Right lobe of liver (tissue), 6 donors: ENCODE measurements around the gene BAIAP2. TPM values are rescaled to one million over a fixed set of nuclear protein-coding genes. Genes with fewer than 3 reads are reported as not detected.

ENCODE experiments used
- ATAC-seq, 4 donors: fragments of 200-7000 bp; cut with Tn5 transposase; one replicate each; pipeline ENCODE4 v1.9.1; 2020; ENCODE audit warnings: mild to moderate bottlenecking in 4 of 4, moderate library complexity in 4 of 4
- DNase-seq, 3 donors: peaks; one replicate each; pipeline ENCODE4 v3.0.0-alpha.2; 2020
- H3K27ac ChIP-seq, 3 donors: fragments of 200-600 bp; one replicate each; pipeline ENCODE4 v1.8.0; 2022
- H3K27me3 ChIP-seq, 2 donors: fragments of 200-600 bp; one replicate each; pipeline ENCODE4 v1.8.0; 2022
- H3K36me3 ChIP-seq, 4 donors: fragments of 200-600 bp; sonication (generic) in 1 of 4; one replicate each; pipeline versions ENCODE4 v1.5.1 to v1.8.0; 2017 to 2022; ENCODE audit warnings: control low read depth in 1 of 4
- H3K4me1 ChIP-seq, 4 donors: fragments of 200-600 bp; sonication (generic) in 1 of 4; one replicate each; pipeline versions ENCODE4 v1.5.1 to v1.8.0; 2017 to 2022; ENCODE audit warnings: control low read depth in 1 of 4
- H3K4me3 ChIP-seq, 3 donors: fragments of 200-600 bp; one replicate each; pipeline ENCODE4 v1.8.0; 2022
- H3K9me3 ChIP-seq, 4 donors: fragments of 200-600 bp; sonication (generic) in 1 of 4; one replicate each; pipeline versions ENCODE4 v1.5.1 to v1.8.0; 2017 to 2022; ENCODE audit warnings: control low read depth in 1 of 4
- POLR2A ChIP-seq: fragments of 450-650 bp; IDR thresholded peaks from one replicate; pipeline ENCODE4 v1.6.1; 2017; ENCODE audit warnings: antibody characterized with exemption, mild to moderate bottlenecking
- WGBS: methylation state at CpG from one replicate; pipeline ENCODE4 v1.1.6; 2018; ENCODE audit warnings: low coverage, low lambda C conversion rate; ENCODE audit not compliant: insufficient coverage; ENCODE audit errors: missing lambda C conversion rate; 5-methylcytosine and 5-hydroxymethylcytosine counted together
- intact Hi-C, 2 donors: fragments of 100-400 bp; cut with DNase I; formaldehyde crosslinking; loops; one replicate each; pipeline versions ENCODE4 v1.11.2 to v1.14.1; 2022
- total RNA-seq, 6 experiments: library from RNA; depleted of rRNA in 2 of 6; stranded (reverse); fragments of >200 nt in 2 of 6; fragmentation: NEBNext Ultra II Directional in 3 of 6; extraction: Animal tissue kit (Norgen Biotek cat#: 25700) in 3 of 6; gene quantifications; one replicate each; pipeline versions ENCODE4 v1.1.0 to v1.2.4, GENCODE V29; 2016 to 2023
- TF ChIP-seq, protein P1 (sequence below), 4 donors: fragments of 200-600 bp in 3 of 4; fragments of 450-650 bp in 1 of 4; IDR thresholded peaks; one replicate each; pipeline versions ENCODE4 v1.5.1 to v1.8.0; 2016 to 2022; ENCODE audit warnings: antibody characterized with exemption in 4 of 4, mild to moderate bottlenecking in 2 of 4
- donor health status: DM: no; HTN: yes; CAD: no.
- donor health status: DM: no; HTN: no; CAD: no.
- donor health status: DM: no; HTN: no; CAD: no.
- donor health status: DM: no; HTN: yes; CAD: no.
- donor health status: DM: no; HTN: yes; CAD: no.

The BAIAP2 gene
- total RNA-seq, 6 experiments from 2014 or later, result 46.6 to 139 (median 63.3) TPM

- Histone ChIP-seq H3K4me1 (peaks cover 0 to 31% (median 16%) of the 10 kb centered on the region in 4 donors), H3K27me3 (no peaks in the 10 kb centered on the region), H3K9me3 (no peaks in the 10 kb centered on the region), H3K36me3 (no peaks in the 10 kb centered on the region), H3K27ac (peak overlapping the region; percentile 30 to 79 (median 69)), H3K4me3 (peak overlapping the region in 1 of 3 donors; percentile 0)
- ATAC-seq (peak; percentile 44 to 63 (median 60)), DNase-seq (peak; percentile 78 to 88 (median 84))
- intact Hi-C loops, result no loop called here
- TF ChIP-seq, protein P1, sequence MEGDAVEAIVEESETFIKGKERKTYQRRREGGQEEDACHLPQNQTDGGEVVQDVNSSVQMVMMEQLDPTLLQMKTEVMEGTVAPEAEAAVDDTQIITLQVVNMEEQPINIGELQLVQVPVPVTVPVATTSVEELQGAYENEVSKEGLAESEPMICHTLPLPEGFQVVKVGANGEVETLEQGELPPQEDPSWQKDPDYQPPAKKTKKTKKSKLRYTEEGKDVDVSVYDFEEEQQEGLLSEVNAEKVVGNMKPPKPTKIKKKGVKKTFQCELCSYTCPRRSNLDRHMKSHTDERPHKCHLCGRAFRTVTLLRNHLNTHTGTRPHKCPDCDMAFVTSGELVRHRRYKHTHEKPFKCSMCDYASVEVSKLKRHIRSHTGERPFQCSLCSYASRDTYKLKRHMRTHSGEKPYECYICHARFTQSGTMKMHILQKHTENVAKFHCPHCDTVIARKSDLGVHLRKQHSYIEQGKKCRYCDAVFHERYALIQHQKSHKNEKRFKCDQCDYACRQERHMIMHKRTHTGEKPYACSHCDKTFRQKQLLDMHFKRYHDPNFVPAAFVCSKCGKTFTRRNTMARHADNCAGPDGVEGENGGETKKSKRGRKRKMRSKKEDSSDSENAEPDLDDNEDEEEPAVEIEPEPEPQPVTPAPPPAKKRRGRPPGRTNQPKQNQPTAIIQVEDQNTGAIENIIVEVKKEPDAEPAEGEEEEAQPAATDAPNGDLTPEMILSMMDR (IDR thresholded peaks at IDR 0.05), result no peak
- TF ChIP-seq POLR2A, result peak; percentile 35
- 44% methylated on average over 16 of the region's 32 CpGs for WGBS
Observed at GRCh38 chr17:81030741-81031565, 4.0 kb upstream of the BAIAP2 start.

DNA sequence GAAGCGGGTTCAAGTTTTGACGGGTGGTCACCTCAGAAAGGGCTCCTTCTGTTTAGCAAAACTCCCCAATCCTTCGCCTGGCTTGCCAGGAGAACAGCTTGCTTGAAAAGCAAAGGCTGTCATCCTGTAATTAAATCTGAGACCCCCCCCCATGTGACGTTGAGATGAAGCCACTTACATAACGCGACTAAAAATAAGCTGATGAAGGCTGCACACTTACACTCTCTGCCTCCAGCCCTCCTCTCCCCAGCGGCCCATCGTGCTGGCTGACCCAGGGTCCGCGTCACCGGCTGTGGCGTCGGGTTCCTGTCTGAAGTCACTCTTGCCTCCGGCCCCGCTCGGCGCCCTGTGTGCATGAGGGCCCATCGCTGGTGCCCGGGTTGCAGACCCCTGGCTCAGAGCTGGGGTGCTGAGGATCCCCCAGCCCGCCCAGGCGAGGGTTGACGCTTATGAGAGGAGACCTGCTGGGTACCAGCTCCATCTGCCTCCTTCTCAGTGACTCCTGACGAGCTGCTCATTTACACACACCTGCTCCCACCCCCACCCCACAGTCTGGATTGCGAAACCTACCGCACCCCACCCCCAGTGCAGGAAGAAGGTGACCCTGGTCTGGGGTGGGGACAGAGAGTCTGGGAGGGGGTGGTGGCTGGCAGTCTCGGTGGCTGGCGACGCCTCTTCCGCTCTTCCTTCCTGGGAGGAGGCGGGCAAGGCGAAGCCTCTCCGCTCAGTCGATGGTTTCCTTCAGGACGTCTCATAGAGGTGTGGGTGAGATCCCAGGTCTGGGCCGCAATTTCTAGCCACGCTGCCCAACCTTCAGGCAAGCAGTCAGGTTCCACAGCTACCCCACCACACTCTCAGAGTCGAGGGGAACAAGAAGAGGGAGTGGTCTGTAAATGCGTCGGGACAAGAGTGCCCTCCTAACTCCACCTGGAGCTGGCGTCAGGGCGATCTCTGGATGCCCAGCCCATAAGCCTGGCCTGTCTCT, 3.1 kb upstream of the BAIAP2 start:
- ATAC-seq (no peak), DNase-seq (peak in 2 of 3 donors; percentile 46 to 61)
- intact Hi-C loops, result no loop called here
- Histone ChIP-seq H3K4me3 (no peak overlapping the region), H3K27ac (peak overlapping the region; percentile 30 to 79 (median 69)), H3K9me3 (no peaks in the 10 kb centered on the region), H3K36me3 (no peaks in the 10 kb centered on the region), H3K4me1 (peaks cover 0 to 32% (median 17%) of the 10 kb centered on the region in 4 donors), H3K27me3 (no peaks in the 10 kb centered on the region)
- peak; percentile 3 for TF ChIP-seq POLR2A
- TF ChIP-seq, protein P1 (IDR thresholded peaks at IDR 0.05), result no peak
- 53% methylated on average over 3 of the region's 41 CpGs for WGBS

- TF ChIP-seq POLR2A, result no peak
- TF ChIP-seq, protein P1 (IDR thresholded peaks at IDR 0.05), result no peak
- Histone ChIP-seq H3K36me3 (no peaks in the 10 kb centered on the region), H3K27me3 (no peaks in the 10 kb centered on the region), H3K4me3 (peak overlapping the region in 1 of 3 donors; percentile 50), H3K9me3 (no peaks in the 10 kb centered on the region), H3K27ac (peak overlapping the region in 2 of 3 donors; percentile 46 to 69), H3K4me1 (peaks cover 0 to 42% (median 21%) of the 10 kb centered on the region in 4 donors)
- WGBS, result 72% methylated on average over 11 of the region's 34 CpGs
- intact Hi-C loops, result no loop called here
- ATAC-seq, result no peak
- DNase-seq, result peak in 2 of 3 donors; percentile 29 to 54
Observed at GRCh38 chr17:81032641-81033480, 2.1 kb upstream of the BAIAP2 start.
